RWPE1 (cell line): Measurements from ENCODE around the gene HSD17B7.
"Not testable (repeated sequence)": the region's sequence is repeated elsewhere in the genome, so short reads cannot be mapped to it uniquely, and the experiment has no call there.

ENCODE experiments used
- CTCF ChIA-PET: fragments of 350-600 bp; sonication (Branson Sonifier 250); formaldehyde crosslinking; extraction: SDS; loops from one replicate; lab custom pipeline; 2021; lab: Yijun Ruan, JAX
- POLR2A ChIA-PET: fragments of 400-600 bp; formaldehyde crosslinking; extraction: SDS; loops from one replicate; lab custom pipeline; 2020; ENCODE audit warnings: antibody characterized with exemption; ENCODE audit not compliant: low non-redundant PET; lab: Yijun Ruan, JAX
- DNase-seq: peaks from one replicate; pipeline ENCODE4 v3.0.0; 2012; ENCODE audit warnings: low spot score
- H3K27ac ChIP-seq: fragments of 450-650 bp; 2 replicates; pipeline ENCODE4 v1.5.1; 2017
- TF ChIP-seq, protein P1 (sequence below): fragments of 450-650 bp; conservative IDR thresholded peaks from 2 replicates; pipeline ENCODE4 v1.5.1; 2017; ENCODE audit warnings: low read depth, mild to moderate bottlenecking

HSD17B7 gene

GRCh38 chr1:162782671-162783070, 7.8 kb upstream of the HSD17B7 start:
- POLR2A ChIA-PET = no interaction called here
- TF ChIP-seq, protein P1, sequence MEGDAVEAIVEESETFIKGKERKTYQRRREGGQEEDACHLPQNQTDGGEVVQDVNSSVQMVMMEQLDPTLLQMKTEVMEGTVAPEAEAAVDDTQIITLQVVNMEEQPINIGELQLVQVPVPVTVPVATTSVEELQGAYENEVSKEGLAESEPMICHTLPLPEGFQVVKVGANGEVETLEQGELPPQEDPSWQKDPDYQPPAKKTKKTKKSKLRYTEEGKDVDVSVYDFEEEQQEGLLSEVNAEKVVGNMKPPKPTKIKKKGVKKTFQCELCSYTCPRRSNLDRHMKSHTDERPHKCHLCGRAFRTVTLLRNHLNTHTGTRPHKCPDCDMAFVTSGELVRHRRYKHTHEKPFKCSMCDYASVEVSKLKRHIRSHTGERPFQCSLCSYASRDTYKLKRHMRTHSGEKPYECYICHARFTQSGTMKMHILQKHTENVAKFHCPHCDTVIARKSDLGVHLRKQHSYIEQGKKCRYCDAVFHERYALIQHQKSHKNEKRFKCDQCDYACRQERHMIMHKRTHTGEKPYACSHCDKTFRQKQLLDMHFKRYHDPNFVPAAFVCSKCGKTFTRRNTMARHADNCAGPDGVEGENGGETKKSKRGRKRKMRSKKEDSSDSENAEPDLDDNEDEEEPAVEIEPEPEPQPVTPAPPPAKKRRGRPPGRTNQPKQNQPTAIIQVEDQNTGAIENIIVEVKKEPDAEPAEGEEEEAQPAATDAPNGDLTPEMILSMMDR = no peak

GRCh38 chr1:162784926-162785325, 5.6 kb upstream of the HSD17B7 start:
- H3K27ac ChIP-seq, POLR2A ChIA-PET, CTCF ChIA-PET, DNase-seq: not testable (repeated sequence)

More at GRCh38 chr1:162782671-162783070, 7.8 kb upstream of the HSD17B7 start:
- CTCF ChIA-PET = no interaction called here
- no peak for DNase-seq
- no peak overlapping the region for H3K27ac ChIP-seq

GRCh38 chr1:162788783-162789182, 1.7 kb upstream of the HSD17B7 start:
- POLR2A ChIA-PET, DNase-seq, H3K27ac ChIP-seq, CTCF ChIA-PET: not testable (repeated sequence)

DNA sequence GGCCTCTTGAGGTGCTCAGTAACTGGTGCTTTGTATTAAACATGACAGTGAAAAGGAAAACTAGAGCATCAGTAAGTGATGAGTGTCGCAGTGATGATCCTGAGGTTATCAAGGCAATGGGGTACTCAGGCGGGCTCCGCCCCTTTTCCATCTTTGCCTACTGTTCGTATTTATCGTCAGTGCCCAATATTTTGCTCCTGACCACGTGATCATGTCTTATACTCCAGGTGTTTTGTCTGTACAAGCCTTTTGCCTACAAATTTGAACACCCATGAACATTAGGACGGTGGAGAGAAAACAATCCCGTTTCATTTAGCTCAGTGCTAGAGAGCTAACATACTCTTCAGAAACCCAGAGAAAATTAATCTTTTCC, 469 bp downstream of the HSD17B7 start:
- H3K27ac ChIP-seq = peak overlapping the region; percentile 84
- DNase-seq, CTCF ChIA-PET, POLR2A ChIA-PET: not testable (repeated sequence)

GRCh38 chr1:162794284-162794683, 3.8 kb downstream of the HSD17B7 start:
- POLR2A ChIA-PET, H3K27ac ChIP-seq, DNase-seq: not testable (repeated sequence)
- CTCF ChIA-PET = interaction anchor here (0.6 kb wide), 1 partner anchor 497 kb away, joined by 3 read pairs; no protein-coding TSS in a partner anchor

DNA sequence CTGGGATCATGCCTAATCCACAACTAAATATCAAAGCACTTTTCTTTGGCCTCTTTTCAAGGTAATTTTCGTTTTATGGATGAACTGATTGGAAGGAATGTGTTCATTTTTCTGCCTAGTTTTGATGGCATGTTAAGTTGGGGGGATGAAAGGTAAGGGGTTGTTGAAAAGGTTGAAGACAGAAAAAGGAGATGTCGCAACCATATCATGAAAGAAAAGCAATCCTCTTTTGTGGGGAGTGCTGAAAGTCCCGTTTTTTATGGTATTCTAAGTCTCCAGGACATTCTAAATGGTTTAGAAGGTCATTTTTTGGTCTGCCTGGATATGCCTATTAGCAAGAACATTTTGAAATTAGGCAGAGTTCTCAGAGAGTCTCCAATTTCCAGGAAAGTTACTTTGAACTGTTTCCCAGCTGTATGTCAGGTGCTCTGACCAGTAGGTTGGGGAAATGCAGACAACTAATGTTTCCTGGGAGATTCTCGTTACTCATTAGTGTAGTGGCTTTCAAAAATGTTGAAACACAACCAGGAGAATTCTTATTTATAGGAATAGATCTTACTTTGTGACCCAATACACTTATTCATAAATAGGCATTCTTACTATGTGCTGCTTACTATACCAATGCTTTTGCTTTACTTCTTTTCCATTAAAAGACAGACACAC, 6.2 kb downstream of the HSD17B7 start:
- CTCF ChIA-PET, H3K27ac ChIP-seq, DNase-seq, POLR2A ChIA-PET: not testable (repeated sequence)

- H3K27ac ChIP-seq, POLR2A ChIA-PET: not testable (repeated sequence)
- CTCF ChIA-PET = interaction anchor here (0.9 to 1.2 kb wide), 3 partner anchors 103 to 191 kb away, joined by 3 to 20 read pairs (median 4); no protein-coding TSS in a partner anchor
- peak; percentile 23 for DNase-seq
- TF ChIP-seq, protein P1 = peak; percentile 78
Observed at GRCh38 chr1:162799995-162800830, 9.7 kb downstream of the HSD17B7 start.

- CTCF ChIA-PET, POLR2A ChIA-PET, DNase-seq, H3K27ac ChIP-seq: not testable (repeated sequence)
Observed at GRCh38 chr1:162807503-162807902, 17.0 kb downstream of the HSD17B7 start.

GRCh38 chr1:162812357-162812756, 21.9 kb downstream of the HSD17B7 start:
- H3K27ac ChIP-seq, DNase-seq, POLR2A ChIA-PET, CTCF ChIA-PET: not testable (repeated sequence)

- POLR2A ChIA-PET, H3K27ac ChIP-seq, CTCF ChIA-PET, DNase-seq: not testable (repeated sequence)
Observed at GRCh38 chr1:162818136-162818535, 27.6 kb downstream of the HSD17B7 start.

DNA sequence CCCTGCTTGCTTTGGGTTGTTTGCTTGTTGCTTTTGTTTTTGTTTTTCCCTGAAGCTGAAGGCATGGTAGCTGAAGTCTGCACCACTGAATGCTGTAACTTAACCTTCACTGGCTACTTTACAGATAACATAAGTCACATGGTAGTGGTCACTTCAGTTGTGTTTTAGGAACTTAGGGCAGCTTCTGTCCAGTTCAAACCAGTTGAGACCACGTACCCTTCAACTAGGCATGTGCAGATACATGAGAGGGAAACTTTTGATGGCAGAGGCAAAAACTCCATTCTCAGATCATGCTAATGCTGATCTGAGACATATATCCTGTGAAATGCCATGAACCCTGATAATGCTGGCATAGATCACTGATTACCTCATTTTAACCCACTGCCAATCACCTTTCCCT, 28.2 kb downstream of the HSD17B7 start:
- CTCF ChIA-PET, H3K27ac ChIP-seq, DNase-seq, POLR2A ChIA-PET: not testable (repeated sequence)
